Midbrain (tissue), 1 donor: ENCODE results near the gene SMYD2.

Experiments
- DNase-seq: peaks from one replicate; lab custom pipeline; 2025; lab: John Stamatoyannopoulos, UW

SMYD2 gene

DNA sequence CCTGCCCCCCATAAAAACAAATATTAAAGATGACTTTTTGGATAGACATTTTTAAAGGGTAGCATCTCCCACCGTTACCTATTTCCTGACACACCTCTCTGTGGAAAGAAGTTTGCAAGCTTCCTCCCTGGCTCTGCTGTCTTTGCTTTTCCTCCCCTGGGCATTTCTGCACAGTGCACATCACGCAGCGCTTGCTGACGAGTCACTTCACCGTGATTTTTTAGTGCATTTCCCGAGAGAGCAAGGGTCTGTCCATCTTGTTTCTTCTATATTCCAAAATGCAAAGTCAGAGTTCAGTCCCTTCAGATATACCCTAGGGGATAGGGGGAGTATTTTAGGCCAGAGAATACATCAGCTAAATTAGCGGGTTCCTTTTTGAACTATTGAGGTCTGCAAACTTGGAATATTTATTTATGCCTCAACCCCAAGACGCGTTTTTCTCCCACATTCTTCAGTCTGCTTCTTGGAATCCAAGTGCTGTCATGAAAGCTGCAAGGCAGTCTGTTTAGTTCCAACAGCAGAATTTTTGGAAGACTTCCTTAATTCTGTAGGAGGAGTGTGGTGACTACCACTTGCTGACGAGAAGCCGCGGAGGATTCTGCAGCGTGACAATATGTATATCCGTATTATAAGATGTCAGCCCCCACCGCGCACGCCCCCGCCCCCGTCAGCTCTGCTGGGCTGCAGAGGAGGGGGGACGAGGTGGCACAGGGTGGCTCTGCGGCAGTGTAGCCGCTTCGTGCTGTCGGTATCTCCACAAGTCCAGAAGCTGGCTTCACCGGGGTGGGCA is 22.4 kb downstream of the SMYD2 start:
- DNase-seq, result no peak

DNA sequence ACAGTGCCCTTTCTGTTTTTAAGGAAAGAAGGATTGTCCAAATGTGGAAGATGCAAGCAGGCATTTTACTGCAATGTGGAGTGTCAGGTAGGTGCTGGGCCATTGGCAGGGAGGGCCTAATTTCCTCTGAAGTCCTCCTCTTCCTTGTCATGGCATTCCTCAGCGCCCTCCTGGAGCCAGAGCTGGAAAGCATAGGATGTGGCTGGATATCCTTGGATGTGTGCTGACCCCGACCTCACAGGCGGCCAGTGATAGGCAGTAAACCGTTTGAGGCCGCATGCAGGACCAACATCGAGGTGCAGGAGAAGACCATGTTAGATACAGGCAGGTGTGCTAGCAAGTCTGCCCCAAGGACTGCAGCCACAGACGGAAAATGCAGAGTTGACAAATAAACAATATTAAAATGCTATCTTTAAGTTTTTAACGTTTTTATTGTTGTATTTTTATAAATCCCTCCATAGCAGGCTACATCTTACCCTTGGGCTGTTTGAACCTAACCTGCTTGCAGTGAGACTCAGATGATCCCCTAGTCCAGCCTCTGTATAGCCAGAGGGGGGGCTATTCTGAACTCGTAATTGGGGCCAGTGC is 24.3 kb downstream of the SMYD2 start:
- no peak for DNase-seq

DNA sequence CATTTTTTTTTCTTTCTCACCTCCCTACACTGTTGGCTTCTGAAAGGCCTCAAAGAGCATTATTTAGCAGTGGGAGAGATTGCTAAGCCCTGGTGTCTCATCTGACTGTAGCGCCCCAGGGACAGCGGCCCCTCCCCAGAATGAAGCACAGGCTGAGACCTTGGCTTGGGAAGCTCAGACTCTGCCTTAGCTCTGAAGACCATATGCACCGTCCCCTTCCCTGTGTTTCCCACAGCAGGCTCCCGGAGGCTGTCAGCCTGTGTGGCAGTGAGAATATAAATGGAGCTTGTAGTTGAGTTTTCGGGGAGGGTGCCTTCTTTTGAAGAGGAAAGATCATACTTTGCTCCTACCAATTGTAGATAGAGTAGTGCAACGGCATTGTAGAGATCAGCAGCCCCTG is 25.3 kb downstream of the SMYD2 start:
- DNase-seq, result no peak

DNA sequence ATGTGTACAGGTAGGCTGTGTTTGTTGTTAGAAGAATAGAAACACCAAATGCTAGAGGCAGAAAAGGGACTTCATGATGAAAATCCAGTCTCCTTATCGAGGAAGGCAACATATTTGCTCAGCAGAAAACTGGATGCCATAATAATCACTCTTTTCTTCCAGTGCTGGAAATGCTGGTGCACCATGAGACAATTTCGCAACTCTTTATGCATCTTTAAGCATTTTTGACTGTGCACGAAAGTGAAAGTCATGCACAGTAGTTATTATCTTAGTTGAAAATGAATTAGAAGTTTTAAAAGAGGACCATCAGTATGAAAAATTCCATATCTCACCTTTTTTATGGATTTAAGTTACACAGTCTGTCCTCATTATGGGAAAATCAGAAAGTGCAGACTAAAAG is 29.1 kb downstream of the SMYD2 start:
- no peak for DNase-seq

DNA sequence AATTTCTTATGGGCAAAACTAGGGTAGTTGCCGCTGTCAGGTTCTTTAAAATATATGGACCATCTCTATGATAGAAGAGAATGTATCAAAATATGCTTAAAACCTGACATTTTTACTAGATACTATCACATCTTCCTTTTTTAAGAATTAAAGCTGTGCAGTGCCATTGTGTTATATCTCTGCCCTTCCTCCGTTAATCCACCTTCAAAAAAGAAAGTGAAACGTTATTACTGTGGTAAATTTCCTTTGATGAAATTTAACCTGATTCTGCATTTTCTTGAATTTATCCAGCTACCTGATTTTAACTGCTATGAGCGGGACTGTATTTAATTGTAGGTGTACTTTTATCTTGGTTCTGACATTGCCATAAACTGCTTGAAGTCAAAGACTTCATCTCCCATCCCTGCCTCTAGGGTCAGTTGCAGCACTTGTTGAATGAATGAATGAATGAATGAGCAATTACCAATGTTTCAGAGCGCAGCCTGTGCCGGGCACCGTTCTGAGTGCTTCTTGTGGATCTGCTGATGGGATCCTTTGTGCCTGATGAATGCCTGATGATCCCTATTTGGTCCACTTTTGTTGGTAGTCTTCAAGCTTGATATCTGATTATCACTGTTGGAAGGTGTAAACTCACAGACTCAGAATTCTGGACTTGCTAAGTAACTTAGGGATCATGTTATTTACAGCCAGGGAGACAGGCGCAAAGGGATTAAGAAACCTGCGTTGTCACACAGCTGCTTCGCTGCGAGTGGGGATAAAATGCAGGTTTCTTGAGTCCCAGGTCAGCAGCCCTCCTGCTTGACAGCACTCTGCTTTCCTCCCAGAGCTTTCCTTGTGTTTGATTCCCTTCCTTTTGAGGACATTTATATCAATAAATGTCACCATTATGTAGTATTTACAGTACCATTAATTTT is 30.1 kb downstream of the SMYD2 start:
- no peak for DNase-seq

DNA sequence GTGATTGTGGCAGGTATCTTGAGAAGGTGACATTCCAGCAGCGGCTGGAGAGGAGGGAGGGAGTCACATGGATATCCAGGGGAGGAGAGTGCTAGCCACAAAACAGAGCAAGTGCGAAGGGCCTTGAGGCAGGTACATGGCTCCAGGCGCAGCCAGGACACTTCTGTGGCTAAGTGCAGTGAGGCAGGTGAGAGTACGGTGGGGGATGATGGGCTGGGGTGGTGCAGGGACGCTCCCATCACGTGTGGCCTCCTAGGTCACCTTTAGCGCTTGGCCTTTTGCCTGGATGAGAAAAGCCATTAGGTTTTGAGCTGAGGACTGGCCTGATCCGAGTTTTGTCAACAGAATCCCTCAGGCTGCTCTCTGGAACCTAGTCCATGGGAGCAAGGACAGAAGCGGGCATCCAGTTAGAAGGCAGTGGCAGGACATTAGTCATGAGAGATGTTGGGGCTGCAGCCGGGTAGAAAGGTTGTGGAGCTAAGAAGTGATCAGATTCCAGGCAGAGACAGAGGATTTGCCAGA is 31.6 kb downstream of the SMYD2 start:
- DNase-seq, result no peak

DNA sequence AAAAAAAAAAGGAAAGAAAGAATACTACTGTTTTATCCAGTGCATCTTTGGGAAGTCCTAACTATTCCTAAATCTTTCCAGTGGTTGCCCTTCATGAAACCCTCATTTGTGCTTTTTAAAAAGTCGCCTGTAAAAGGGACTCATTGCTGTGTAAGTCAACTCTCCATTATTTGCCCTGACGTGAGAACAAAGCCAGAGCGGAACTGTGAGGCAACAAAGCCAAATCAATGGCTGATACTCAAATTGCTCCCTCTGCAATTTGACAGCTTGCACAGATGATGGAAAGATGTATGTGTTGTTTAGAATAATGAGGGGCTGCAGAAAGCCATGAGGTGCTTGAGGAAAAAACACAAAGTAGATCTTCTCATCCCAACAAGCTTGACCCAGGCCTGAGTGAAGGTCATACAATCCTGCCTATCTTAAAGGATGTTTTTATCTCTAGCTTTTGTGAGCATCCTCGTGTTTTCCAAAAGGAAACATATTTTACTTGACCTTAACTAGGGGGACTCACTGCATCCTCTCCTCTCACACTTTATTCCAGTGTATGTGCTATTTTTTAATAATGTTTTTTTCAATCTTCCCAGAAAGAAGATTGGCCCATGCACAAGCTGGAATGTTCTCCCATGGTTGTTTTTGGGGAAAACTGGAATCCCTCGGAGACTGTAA is 33.4 kb downstream of the SMYD2 start:
- DNase-seq, result no peak

DNA sequence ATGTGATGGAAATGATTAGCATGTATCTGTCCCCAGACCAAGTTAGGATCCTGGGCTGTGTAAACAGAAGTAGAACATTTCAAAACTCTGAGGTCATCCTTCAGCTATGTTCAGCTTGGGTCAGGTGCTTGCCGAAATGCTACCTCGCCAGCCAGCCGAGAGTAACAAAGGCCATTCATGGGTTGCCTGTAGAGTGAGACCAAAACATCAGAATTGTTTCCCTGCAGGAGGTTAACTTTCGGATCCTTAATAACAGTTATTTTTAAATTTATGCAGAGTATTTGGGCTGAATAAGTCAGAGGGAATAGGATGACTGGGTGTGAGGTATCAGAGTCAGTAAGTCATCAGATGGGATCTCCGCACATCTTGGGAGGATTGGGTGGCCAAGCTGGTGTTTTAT is 35.6 kb downstream of the SMYD2 start:
- DNase-seq, result no peak

DNA sequence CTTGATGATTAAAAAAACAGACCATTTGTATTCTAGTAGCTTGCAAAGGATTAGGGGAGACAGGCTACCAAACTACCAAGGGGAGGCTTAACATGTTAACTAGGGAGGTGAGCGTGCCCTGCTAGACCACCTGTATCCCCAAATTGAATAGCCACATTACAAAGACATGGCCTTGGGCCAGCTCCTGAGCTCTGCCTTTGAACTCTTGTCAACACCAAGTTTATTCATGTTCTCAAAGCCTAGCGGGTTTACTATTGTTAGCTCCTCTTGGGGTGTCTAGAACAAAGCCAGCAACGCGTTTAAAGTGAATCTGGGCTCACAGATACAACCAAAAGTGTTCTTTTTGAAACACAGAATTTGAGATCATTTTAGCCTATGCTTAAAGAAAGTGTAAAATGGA is 36.3 kb downstream of the SMYD2 start:
- DNase-seq, result no peak

DNA sequence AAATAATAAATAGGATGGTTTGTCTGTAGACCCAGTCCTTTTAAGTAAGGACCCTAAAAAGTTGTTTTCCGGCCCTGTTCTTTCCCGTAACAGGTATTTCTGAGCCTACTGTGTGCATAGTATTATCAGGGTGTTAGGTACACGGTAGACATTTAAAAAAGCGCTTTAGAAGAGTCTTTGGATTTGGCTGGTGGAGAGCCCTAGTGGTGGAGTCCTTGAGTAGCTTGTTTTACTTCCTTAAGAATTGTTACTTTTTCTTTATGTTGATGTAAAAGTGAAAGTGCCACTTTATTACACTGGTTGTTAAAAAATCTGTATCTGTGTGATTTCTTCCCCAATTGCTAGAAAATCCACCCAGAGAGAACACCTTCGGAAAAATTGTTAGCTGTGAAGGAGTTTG is 36.8 kb downstream of the SMYD2 start:
- no peak for DNase-seq

DNA sequence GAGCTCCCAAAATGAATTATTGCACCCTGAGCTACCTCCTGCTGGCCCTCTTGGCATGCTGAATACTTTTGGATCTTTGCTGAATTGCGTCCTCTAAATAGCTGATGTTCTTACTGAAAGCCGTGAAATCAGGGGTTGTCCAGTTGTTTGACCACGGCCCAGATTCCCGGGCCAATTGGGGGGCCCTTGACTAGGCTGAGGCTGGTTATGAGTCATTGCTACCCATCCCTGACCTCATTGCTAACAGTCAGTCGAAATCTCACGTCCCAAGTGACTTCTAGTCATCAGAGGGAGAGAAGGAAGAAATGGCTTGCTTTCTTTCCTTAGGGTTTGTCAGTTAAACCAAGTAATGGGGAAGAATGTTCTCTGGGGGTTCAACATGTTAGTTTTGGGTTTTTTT is 37.4 kb downstream of the SMYD2 start:
- no peak for DNase-seq

DNA sequence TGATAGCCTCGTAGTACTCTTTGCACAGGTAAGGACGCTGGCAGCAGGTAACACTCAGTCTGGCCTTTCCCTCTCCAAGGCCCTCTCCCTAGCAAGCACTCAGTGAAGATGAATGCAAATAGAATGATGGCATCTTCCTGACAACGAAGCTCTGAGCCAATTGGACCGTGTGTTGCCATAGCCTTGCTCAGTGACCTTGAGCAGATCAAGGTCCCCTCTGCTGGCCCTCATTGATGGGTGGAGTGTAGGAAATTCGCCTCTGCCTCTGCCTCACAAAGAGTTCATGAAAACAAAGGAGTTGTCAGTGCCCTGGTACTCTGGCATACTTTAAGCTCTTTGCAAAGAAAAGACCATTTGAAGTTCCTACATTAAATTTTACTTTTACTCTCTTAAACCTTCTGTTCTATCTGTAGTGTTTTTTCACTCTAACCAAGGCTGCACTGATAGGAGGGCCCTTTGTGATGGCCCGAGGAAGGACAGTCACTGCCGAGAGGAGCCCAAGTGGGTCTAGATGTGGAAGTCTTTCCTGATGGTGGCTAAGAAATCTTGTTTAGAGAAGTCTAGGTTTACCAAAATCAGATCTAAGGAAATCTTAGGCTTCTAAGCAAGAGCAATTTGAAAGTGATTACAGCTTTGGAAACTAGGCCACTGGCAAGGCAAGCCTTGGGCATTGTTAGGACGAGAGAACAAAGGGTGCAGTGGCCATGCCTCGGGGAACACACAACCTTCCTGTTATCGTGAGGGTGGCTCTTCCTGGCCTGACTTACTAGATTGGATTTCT is 38.2 kb downstream of the SMYD2 start:
- DNase-seq, result no peak

DNA sequence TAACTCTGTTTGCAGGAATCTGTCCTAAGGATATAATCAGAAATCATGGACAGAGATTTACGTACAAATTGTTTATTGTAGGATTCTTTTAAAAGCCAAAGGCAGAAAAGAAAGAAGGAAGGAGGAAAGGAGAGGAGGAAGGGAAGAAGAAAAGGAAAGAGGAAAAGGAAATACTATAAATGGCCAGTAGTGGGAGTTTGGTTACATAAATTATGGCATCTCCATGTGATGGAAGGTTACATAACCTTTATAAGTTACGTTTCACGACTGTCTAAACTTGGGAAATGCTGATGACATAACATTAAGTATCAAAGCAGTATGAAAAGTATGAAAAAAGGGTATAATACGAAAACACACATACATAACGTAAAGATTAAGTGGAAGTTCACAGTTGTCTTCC is 39.0 kb downstream of the SMYD2 start:
- DNase-seq, result no peak

DNA sequence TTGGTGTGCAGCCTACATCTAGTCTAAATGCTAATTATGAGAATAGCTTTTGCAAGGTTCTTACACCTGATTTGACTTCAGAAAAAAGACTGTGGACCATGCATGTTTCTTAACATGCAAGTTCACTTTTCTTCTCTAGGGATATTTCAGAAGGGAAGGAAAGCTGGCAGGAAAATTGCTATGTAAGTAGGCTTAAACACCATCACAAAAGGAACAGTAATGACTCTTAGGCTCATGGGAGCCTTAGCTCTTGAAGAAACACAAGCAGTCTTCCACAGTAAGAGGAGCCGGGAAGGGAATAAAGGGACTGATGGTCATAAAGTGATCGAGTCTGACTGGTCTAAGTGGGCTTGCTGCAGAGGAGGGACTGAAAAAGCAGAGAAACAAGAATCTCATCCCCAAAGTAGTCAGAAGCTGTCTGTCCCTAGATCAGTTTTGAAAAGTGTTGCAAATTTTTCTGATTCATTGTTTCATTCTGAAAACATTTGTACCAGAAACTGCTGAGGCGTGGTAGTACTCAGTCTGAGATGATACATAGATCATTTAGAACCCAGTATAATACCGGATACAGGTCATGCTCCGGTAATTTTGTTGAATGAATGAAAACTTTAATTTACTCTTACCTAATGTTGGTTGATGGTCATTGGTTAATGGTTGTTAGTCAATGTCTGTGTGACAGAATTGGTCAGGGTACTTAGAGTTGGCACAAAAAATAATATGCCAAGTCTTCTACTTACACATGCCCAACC is 40.9 kb downstream of the SMYD2 start:
- DNase-seq, result no peak

DNA sequence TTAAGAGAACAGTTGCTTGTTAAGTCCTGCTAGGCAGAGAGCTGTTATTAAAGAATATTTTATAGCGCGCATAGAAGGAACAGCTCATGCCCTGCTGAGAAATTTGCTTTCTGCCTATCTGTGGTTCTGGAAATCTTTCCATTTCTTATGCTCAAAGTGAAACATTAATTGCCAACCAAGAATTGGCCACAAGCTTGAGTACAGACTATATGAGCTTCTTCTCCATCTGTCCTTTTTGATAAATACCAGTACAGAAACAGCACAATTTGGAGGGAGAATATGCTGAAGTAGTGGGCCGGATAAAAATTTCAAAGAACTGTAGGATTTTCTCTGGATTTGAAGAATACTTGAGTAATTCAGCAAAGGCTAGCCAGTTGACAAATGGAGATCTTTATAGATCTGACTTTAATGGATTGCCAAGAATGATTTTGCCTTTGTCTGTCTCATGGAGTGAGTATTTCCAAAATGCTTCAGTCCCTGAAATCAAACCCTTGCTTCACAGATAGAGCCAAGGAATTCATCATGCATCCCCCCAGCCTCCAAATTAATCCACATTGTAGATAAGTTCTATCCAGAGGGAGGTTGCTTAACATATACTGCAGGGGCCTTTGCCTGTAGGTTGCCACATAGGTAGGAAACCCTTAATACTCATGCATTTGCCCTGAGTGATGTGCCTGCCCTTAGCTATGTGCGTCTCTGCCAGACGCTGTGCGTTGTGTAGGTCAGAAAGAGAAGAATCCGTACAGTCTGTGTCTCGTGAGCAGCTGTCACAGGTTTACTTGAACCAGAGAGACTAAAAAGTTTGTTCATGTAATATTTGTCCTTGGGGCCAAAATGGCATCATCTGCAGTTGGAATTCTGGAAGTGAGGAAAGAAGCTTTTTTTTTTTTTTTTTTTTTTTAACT is 44.2 kb downstream of the SMYD2 start:
- DNase-seq, result no peak

DNA sequence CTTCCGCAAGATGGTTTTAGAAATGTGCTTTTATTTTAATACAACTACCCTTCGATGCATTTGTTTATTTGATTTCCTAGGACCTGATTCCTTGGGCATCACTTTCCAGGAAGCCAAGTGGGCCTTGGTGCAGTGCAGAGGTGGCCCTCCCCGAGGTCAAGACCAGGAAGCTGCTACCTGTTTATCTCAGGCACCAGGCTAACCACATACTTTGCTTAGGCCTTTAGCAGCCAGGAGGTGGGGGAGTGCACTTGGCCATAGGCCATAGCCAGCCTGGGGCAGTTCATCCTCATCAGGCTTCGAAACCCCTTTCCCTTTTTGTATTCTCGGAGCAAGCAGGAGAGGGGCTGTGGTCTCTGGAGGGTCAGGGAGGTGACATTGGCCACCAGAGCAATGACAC is 45.4 kb downstream of the SMYD2 start:
- DNase-seq, result no peak

DNA sequence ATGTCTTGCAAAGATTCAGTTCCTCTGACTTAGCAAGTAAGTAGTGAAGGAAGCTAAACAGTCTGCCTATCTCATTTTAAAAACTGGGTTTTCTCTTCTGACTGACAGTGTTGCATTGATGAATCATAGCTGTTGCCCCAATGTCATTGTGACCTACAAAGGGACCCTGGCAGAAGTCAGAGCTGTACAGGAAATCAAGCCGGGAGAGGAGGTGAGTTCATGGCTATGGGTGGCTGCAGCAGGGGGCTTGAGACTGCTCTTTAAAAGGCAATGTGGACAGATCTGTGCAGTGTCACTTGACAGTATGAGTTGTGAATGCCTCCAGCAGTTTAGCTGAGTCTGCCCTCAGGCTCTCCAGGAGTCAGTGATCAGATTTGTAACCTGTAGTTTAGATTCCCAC is 46.6 kb downstream of the SMYD2 start:
- no peak for DNase-seq

DNA sequence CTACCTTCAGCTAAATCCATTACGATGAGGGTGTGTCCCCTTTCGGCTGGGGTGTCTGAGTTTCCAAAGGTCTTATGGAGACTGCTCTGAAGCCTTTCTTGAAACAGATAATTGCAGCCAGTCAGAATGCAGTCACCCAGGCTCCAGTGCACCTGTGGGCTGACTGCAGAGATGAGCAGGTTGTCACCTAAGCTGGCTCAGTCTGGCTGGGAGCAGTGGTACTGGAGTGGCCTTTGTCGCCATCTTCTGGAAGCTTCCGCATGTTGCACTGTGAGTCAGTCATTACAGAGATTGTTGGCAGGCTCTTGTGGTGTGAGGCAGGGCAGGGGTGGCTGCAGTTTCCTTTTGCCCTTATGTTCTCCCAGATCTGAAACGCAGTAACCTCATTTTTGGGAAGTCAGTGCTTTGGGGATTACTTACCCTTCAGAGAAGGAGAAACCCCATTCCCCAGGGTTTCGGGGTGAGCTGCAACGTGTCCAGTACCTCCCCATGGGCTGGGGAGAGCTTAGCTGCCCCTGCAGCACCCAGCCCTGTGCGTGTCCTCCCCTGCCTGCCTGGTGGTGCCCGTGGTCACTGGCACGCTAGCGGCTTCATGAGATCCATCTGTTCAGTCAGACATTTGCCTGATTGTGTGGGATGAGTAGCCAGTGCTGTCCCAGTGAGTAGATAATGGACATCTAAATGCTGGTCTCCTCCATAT is 48.0 kb downstream of the SMYD2 start:
- peak; percentile 85 for DNase-seq
